Measurements from ENCODE around the gene SFT2D1. TPM values are rescaled to one million over a fixed set of nuclear protein-coding genes. Genes with fewer than 3 reads are reported as not detected.

Gene SFT2D1
- total and polyA plus RNA-seq, 2 of the 4 experiments (the other 2 are of a cell fraction), result 10.2 to 45.8 TPM

DNA sequence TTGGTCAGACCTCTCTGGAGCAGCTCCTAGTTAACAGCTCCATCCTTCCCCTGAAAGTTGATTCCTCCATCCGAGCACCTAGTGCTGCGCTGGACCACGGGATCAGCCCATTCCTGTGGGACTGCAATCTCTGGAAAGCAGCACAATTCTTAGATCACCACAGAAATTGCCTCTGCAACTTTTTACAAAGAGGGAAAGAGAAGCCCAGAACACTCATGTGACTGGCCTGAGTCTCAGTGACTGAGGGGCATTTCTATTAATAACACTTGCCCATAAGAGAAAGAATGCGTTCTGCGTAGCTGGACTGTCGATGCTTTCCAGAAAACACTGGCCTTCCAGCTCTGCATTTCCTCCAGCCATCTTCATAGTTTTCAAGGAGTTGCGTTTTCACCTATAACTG is 22.1 kb upstream of the SFT2D1 start:
- Histone ChIP-seq H3K4me2 (ENCODE audit: low read depth, low read length) (no peak overlapping the region), H4K91ac (ENCODE audit: insufficient read depth, low read depth, low read length) (no peak overlapping the region), H3K27me3 (ENCODE audit: control insufficient read depth, insufficient read depth, low read length) (no peaks in the 10 kb centered on the region), H3K4me3 (ENCODE audit: insufficient read depth, low read depth, low read length) (no peak overlapping the region), H2BK20ac (ENCODE audit: low read depth, low read length) (peak overlapping the region; percentile 65; the same call in 1 of the 2 replicates), H2AFZ (replicated peaks; ENCODE audit: low read length, poor library complexity) (peak overlapping the region; percentile 5), H3K27ac (ENCODE audit: insufficient read depth, low read length) (no peak overlapping the region), H2AK9ac (replicated peaks; ENCODE audit: low read depth, low read length, poor library complexity) (no peak overlapping the region), H2BK5ac (ENCODE audit: low read depth, low read length, poor library complexity, severe bottlenecking) (no peak overlapping the region), H3K9me1 (ENCODE audit: insufficient read depth, low read length) (0 out of 2 replicates have a peak, but pooled peaks cover 4% of the 10 kb centered on the region), H3K4me1 (ENCODE audit: control insufficient read depth, insufficient read depth, low read length) (peaks cover 9% of the 10 kb centered on the region), H3K79me1 (ENCODE audit: low read depth in 1 of 2, low read length in 2 of 2) (no peaks in the 10 kb centered on the region), H3K9me3 (ENCODE audit: control insufficient read depth, insufficient read depth, low read length) (no peaks in the 10 kb centered on the region), H3K14ac (replicated peaks; ENCODE audit: low read depth, low read length) (peak overlapping the region; percentile 68; the same call in 1 of the 2 replicates), H4K5ac (ENCODE audit: low read depth, low read length) (no peak overlapping the region), H3K23ac (ENCODE audit: low read depth, low read length) (peak overlapping the region; percentile 29; the same call in 1 of the 2 replicates), H3K56ac (ENCODE audit: extremely low read depth, insufficient read depth, low read length) (no peak overlapping the region), H4K8ac (ENCODE audit: low read depth in 2 of 2, low read length in 2 of 2) (no peak overlapping the region), H2AK5ac (ENCODE audit: low read depth, low read length) (peak overlapping the region; percentile 51; the same call in 1 of the 2 replicates), H2BK120ac (ENCODE audit: low read depth, low read length) (no peak overlapping the region), H3K18ac (ENCODE audit: low read depth, low read length) (no peak overlapping the region), H3K36me3 (ENCODE audit: control insufficient read depth, insufficient read depth, low read length) (0 out of 2 replicates have a peak, but pooled peaks cover 1% of the 10 kb centered on the region), H2BK15ac (ENCODE audit: low read depth, low read length) (no peak overlapping the region), H3K9ac (ENCODE audit: low read depth, low read length) (no peak overlapping the region), H4K20me1 (ENCODE audit: insufficient read depth, low read length) (no peaks in the 10 kb centered on the region), H3K4ac (ENCODE audit: low read depth, low read length) (peak overlapping the region; percentile 47)
- CTCF ChIA-PET, result interaction anchor here (1.9 kb wide), 1 partner anchor 17 kb away, joined by 5 read pairs; no protein-coding TSS in a partner anchor
- no peak for DNase-seq
- intact Hi-C loops (cut with micrococcal nuclease) (no loop called here), dilution Hi-C loops (cut with HindIII; ENCODE audit: low sequenced_read_pairs, unreplicated experiment) (no loop called here), in situ Hi-C loops (cut with MboI; ENCODE audit: low sequenced_read_pairs) (no loop called here)
- BruUV-seq (replicated peaks), result no TSS peak
- no peak for TF ChIP-seq RAD21 (IDR thresholded peaks at IDR 0.05; ENCODE audit: low read length)
- no peak for TF ChIP-seq MAZ (IDR thresholded peaks at IDR 0.05; ENCODE audit: borderline replicate concordance, low read depth, low read length)
- TF ChIP-seq SMC3 (IDR thresholded peaks at IDR 0.05; ENCODE audit: low read depth, low read length), result no peak
- no peak for TF ChIP-seq MXI1 (IDR thresholded peaks at IDR 0.05; ENCODE audit: borderline replicate concordance, low read depth, low read length)
- TF ChIP-seq, protein P1, sequence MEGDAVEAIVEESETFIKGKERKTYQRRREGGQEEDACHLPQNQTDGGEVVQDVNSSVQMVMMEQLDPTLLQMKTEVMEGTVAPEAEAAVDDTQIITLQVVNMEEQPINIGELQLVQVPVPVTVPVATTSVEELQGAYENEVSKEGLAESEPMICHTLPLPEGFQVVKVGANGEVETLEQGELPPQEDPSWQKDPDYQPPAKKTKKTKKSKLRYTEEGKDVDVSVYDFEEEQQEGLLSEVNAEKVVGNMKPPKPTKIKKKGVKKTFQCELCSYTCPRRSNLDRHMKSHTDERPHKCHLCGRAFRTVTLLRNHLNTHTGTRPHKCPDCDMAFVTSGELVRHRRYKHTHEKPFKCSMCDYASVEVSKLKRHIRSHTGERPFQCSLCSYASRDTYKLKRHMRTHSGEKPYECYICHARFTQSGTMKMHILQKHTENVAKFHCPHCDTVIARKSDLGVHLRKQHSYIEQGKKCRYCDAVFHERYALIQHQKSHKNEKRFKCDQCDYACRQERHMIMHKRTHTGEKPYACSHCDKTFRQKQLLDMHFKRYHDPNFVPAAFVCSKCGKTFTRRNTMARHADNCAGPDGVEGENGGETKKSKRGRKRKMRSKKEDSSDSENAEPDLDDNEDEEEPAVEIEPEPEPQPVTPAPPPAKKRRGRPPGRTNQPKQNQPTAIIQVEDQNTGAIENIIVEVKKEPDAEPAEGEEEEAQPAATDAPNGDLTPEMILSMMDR (conservative IDR thresholded peaks at IDR 0.05; ENCODE audit: low read depth, low read length), result no peak
- TF ChIP-seq, protein P2, sequence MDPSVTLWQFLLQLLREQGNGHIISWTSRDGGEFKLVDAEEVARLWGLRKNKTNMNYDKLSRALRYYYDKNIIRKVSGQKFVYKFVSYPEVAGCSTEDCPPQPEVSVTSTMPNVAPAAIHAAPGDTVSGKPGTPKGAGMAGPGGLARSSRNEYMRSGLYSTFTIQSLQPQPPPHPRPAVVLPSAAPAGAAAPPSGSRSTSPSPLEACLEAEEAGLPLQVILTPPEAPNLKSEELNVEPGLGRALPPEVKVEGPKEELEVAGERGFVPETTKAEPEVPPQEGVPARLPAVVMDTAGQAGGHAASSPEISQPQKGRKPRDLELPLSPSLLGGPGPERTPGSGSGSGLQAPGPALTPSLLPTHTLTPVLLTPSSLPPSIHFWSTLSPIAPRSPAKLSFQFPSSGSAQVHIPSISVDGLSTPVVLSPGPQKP (IDR thresholded peaks at IDR 0.05; ENCODE audit: borderline replicate concordance, low read depth, low read length), result no peak
- TF ChIP-seq FOS (IDR thresholded peaks at IDR 0.05; ENCODE audit: low read depth, low read length), result no peak
- TF ChIP-seq CHD1 (IDR thresholded peaks at IDR 0.05; ENCODE audit: low read depth, low read length), result no peak
- TF ChIP-seq CEBPB (IDR thresholded peaks at IDR 0.05; ENCODE audit: low read depth, low read length), result no peak
- TF ChIP-seq, protein P3, sequence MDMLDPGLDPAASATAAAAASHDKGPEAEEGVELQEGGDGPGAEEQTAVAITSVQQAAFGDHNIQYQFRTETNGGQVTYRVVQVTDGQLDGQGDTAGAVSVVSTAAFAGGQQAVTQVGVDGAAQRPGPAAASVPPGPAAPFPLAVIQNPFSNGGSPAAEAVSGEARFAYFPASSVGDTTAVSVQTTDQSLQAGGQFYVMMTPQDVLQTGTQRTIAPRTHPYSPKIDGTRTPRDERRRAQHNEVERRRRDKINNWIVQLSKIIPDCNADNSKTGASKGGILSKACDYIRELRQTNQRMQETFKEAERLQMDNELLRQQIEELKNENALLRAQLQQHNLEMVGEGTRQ (IDR thresholded peaks at IDR 0.05; ENCODE audit: low read depth, low read length), result no peak
- POLR2A ChIA-PET (ENCODE audit: unreplicated experiment), result no interaction called here
- ATAC-seq (ENCODE audit: low read depth), result no peak
- WGBS, 2 experiments (ENCODE audit: extremely low coverage in 2 of 2, insufficient read length in 1 of 2), result 100% methylated on average over 1 of the region's 7 CpGs; no CpG with 5 or more reads in 1 of the 2 experiments
